DND-41 (cell line): ENCODE results near the gene KRTAP3-1.

ENCODE experiments used
- CTCF ChIP-seq: IDR thresholded peaks from 2 replicates; pipeline ENCODE4 v1.5.1; 2012; ENCODE audit warnings: borderline replicate concordance, low read length, moderate library complexity, mild to moderate bottlenecking; ENCODE audit not compliant: poor library complexity, severe bottlenecking; ENCODE audit errors: extremely low read depth
- EZH2 ChIP-seq: IDR thresholded peaks from 3 replicates; pipeline ENCODE4 v1.6.1; 2012; ENCODE audit warnings: borderline replicate concordance, low read depth, mild to moderate bottlenecking, moderate library complexity, low read length, inconsistent platforms; ENCODE audit not compliant: severe bottlenecking

- TF ChIP-seq CTCF = no peak
- TF ChIP-seq EZH2 = no peak
These were observed at the start of gene KRTAP3-1 for GRCh38 chr17:41008811-41009210.
